ENCODE measurements around the gene AGBL1.

DNA sequence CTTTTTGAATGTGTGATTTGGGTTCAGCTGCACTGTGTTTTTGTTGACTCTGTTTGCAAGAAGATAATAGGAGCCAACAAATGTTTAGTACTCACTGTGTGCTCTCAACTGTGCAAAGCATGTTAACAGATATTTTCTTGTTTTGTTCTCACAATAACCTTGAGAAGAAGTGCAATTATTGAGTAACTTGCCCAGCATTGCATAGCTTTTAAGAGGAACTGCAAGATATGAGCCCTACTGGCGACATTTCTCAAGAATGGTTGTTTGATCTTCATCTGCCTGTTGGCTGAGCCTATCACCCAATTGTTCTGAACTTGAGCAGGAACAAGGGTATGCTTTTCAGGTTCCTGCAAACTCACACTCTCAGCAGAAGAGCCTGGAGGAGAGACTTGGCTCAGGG is 43.4 kb upstream of the AGBL1 start:
- TF ChIP-seq ZNF530 (tag by site-specific recombination; IDR thresholded peaks at IDR 0.05; ENCODE audit: low read depth) = no peak
- TF ChIP-seq ZNF121 (tag by site-specific recombination; IDR thresholded peaks at IDR 0.05) = no peak
- TF ChIP-seq ZNF670 (tag by site-specific recombination; IDR thresholded peaks at IDR 0.05; ENCODE audit: low read depth) = no peak
- TF ChIP-seq ZNF558 (tag by site-specific recombination; IDR thresholded peaks at IDR 0.05) = no peak
- no peak for TF ChIP-seq ZSCAN5A (tag by site-specific recombination; IDR thresholded peaks at IDR 0.05)
- TF ChIP-seq ZBTB8A (tag by site-specific recombination; IDR thresholded peaks at IDR 0.05) = no peak
- TF ChIP-seq CTCF (tag by site-specific recombination; IDR thresholded peaks at IDR 0.05) = no peak
- no peak for TF ChIP-seq MZF1 (tag by site-specific recombination; IDR thresholded peaks at IDR 0.05; ENCODE audit: borderline replicate concordance)
- no peak for TF ChIP-seq ZNF398 (tag by site-specific recombination; IDR thresholded peaks at IDR 0.05)
